ENCODE data around the gene SELENOP. TPM values are rescaled to one million over a fixed set of nuclear protein-coding genes. Genes with fewer than 3 reads are reported as not detected.

The SELENOP gene
- total and polyA plus RNA-seq, 2 experiments from 2014 or later = 3,137 to 5,946 TPM

GRCh38 chr5:42830924-42831323 lies 19.2 kb upstream of the SELENOP start:
- no peak overlapping the region for H3K4me2 ChIP-seq
- 69% methylated on average over 2 of the region's 2 CpGs for WGBS (ENCODE audit: low lambda C conversion rate, missing lambda C conversion rate)
- H3K79me2 ChIP-seq = no peaks in the 10 kb centered on the region

GRCh38 chr5:42828671-42829070 lies 17.0 kb upstream of the SELENOP start:
- no peaks in the 10 kb centered on the region for H3K79me2 ChIP-seq
- H3K9me2 ChIP-seq (replicated peaks; ENCODE audit: insufficient read depth) = no peaks in the 10 kb centered on the region
- peak overlapping the region; percentile 36 for H3K27ac ChIP-seq
- no peaks in the 10 kb centered on the region for H3K36me3 ChIP-seq (replicated peaks; ENCODE audit: insufficient read depth, low read depth)
- DNase-seq (ENCODE audit: low spot score) = peak; percentile 71
- no peak overlapping the region for H2AFZ ChIP-seq
- TF ChIP-seq EZH2phosphoT487 (IDR thresholded peaks at IDR 0.05; ENCODE audit: low read depth, severe bottlenecking, unreplicated experiment) = peak; percentile 42
- TF ChIP-seq CTCF (IDR thresholded peaks at IDR 0.05; ENCODE audit: poor library complexity) = no peak
- H3K4me2 ChIP-seq = peak overlapping the region; percentile 7
- no peaks in the 10 kb centered on the region for H3K27me3 ChIP-seq
- H3K4me3 ChIP-seq = no peak overlapping the region
- no peaks in the 10 kb centered on the region for H3K9me3 ChIP-seq (ENCODE audit: low read depth)
- no peaks in the 10 kb centered on the region for H4K20me1 ChIP-seq (ENCODE audit: insufficient read depth, poor library complexity, severe bottlenecking)
- H3K4me1 ChIP-seq (ENCODE audit: insufficient read depth) = peaks cover 16% of the 10 kb centered on the region
- WGBS (ENCODE audit: low lambda C conversion rate, missing lambda C conversion rate) = 43% methylated on average over 2 of the region's 2 CpGs

More at GRCh38 chr5:42830924-42831323, 19.2 kb upstream of the SELENOP start:
- Histone ChIP-seq H3K9me3 (ENCODE audit: low read depth) (no peaks in the 10 kb centered on the region), H2AFZ (no peak overlapping the region), H3K27me3 (no peaks in the 10 kb centered on the region), H3K9me2 (replicated peaks; ENCODE audit: insufficient read depth) (no peaks in the 10 kb centered on the region), H3K4me3 (no peak overlapping the region), H4K20me1 (ENCODE audit: insufficient read depth, poor library complexity, severe bottlenecking) (no peaks in the 10 kb centered on the region), H3K27ac (no peak overlapping the region), H3K36me3 (replicated peaks; ENCODE audit: insufficient read depth, low read depth) (no peaks in the 10 kb centered on the region), H3K4me1 (ENCODE audit: insufficient read depth) (peaks cover 12% of the 10 kb centered on the region)
- TF ChIP-seq CTCF (IDR thresholded peaks at IDR 0.05; ENCODE audit: poor library complexity) = no peak
- DNase-seq (ENCODE audit: low spot score) = no peak

GRCh38 chr5:42826757-42827515 lies 15.2 kb upstream of the SELENOP start:
- peaks cover 16% of the 10 kb centered on the region for H3K4me1 ChIP-seq (ENCODE audit: insufficient read depth)
- no peak for DNase-seq (ENCODE audit: low spot score)
- no peaks in the 10 kb centered on the region for H3K36me3 ChIP-seq (replicated peaks; ENCODE audit: insufficient read depth, low read depth)
- H3K79me2 ChIP-seq = no peaks in the 10 kb centered on the region
- no peaks in the 10 kb centered on the region for H4K20me1 ChIP-seq (ENCODE audit: insufficient read depth, poor library complexity, severe bottlenecking)
- H3K4me2 ChIP-seq = no peak overlapping the region
- 71% methylated on average over 2 of the region's 2 CpGs for WGBS (ENCODE audit: low lambda C conversion rate, missing lambda C conversion rate)
- H3K9me3 ChIP-seq (ENCODE audit: low read depth) = no peaks in the 10 kb centered on the region
- H2AFZ ChIP-seq = no peak overlapping the region
- no peak overlapping the region for H3K4me3 ChIP-seq
- H3K9me2 ChIP-seq (replicated peaks; ENCODE audit: insufficient read depth) = no peaks in the 10 kb centered on the region
- H3K27ac ChIP-seq = peak overlapping the region; percentile 34
- no peaks in the 10 kb centered on the region for H3K27me3 ChIP-seq
- no peak for TF ChIP-seq EZH2phosphoT487 (IDR thresholded peaks at IDR 0.05; ENCODE audit: low read depth, severe bottlenecking, unreplicated experiment)
- no peak for TF ChIP-seq EZH2 (IDR thresholded peaks at IDR 0.05; ENCODE audit: borderline replicate concordance)
- no peak for TF ChIP-seq CTCF (IDR thresholded peaks at IDR 0.05; ENCODE audit: poor library complexity)

All from hepatocyte (in vitro differentiated cells).